GM19468 (cell line): ENCODE measurements around the gene ASB13.
"Not testable (repeated sequence)": the region's sequence is repeated elsewhere in the genome, so short reads cannot be mapped to it uniquely, and the experiment has no call there.

ENCODE experiments used
- ATAC-seq: cut with Tn5 transposase; IDR thresholded peaks from one replicate; pipeline ENCODE4 v1.9.1; 2021; ENCODE audit warnings: mild to moderate bottlenecking, moderate library complexity, moderate number of reproducible peaks; ENCODE audit not compliant: unreplicated experiment; ENCODE audit errors: extremely low read depth

The ASB13 gene

GRCh38 chr10:5627486-5628044 lies 38.8 kb downstream of the ASB13 start:
- no peak for ATAC-seq

- no peak for ATAC-seq
These were observed 40.2 kb downstream of the ASB13 start for GRCh38 chr10:5625992-5626777.

- ATAC-seq, result no peak
These were observed 41.7 kb downstream of the ASB13 start for GRCh38 chr10:5624701-5625100.

GRCh38 chr10:5623081-5623748 lies 43.2 kb downstream of the ASB13 start:
- peak; percentile 69 for ATAC-seq

- no peak for ATAC-seq
These were observed 44.0 kb downstream of the ASB13 start for GRCh38 chr10:5622186-5622960.

- ATAC-seq, result not testable (repeated sequence)
These were observed 45.0 kb downstream of the ASB13 start for GRCh38 chr10:5621371-5621770.

- no peak for ATAC-seq
These were observed 45.4 kb downstream of the ASB13 start for GRCh38 chr10:5620966-5621365.

- ATAC-seq, result no peak
These were observed 46.1 kb downstream of the ASB13 start for GRCh38 chr10:5620223-5620721.

- no peak for ATAC-seq
These were observed 46.8 kb downstream of the ASB13 start for GRCh38 chr10:5619362-5620211.

- ATAC-seq, result no peak
These were observed 47.6 kb downstream of the ASB13 start for GRCh38 chr10:5618829-5619228.

- no peak for ATAC-seq
These were observed 48.4 kb downstream of the ASB13 start for GRCh38 chr10:5618042-5618441.

- no peak for ATAC-seq
These were observed 48.9 kb downstream of the ASB13 start for GRCh38 chr10:5617521-5617920.

GRCh38 chr10:5616836-5617235 lies 49.6 kb downstream of the ASB13 start:
- ATAC-seq, result no peak

- no peak for ATAC-seq
These were observed 50.3 kb downstream of the ASB13 start for GRCh38 chr10:5616046-5616445.

GRCh38 chr10:5615316-5615715 lies 51.1 kb downstream of the ASB13 start:
- ATAC-seq, result no peak

- ATAC-seq, result no peak
These were observed 52.2 kb downstream of the ASB13 start for GRCh38 chr10:5614155-5614721.

GRCh38 chr10:5613481-5614154 lies 52.8 kb downstream of the ASB13 start:
- no peak for ATAC-seq

GRCh38 chr10:5611899-5612680 lies 54.3 kb downstream of the ASB13 start:
- no peak for ATAC-seq
